Measurements from ENCODE around the gene LKAAEAR1. TPM values are rescaled to one million over a fixed set of nuclear protein-coding genes. Genes with fewer than 3 reads are reported as not detected.

LKAAEAR1 gene
- total and polyA plus RNA-seq, 2 of the 4 experiments (the other 2 are of a cell fraction), result 0.21 TPM; not detected in 1

- Histone ChIP-seq H4K20me1 (ENCODE audit: insufficient read depth, low read length) (no peaks in the 10 kb centered on the region), H3K4ac (ENCODE audit: low read depth, low read length) (no peak overlapping the region), H3K9me1 (ENCODE audit: insufficient read depth, low read length) (no peaks in the 10 kb centered on the region), H3K56ac (ENCODE audit: extremely low read depth, insufficient read depth, low read length) (no peak overlapping the region), H3K14ac (replicated peaks; ENCODE audit: low read depth, low read length) (no peak overlapping the region), H2AFZ (replicated peaks; ENCODE audit: low read length, poor library complexity) (no peak overlapping the region), H4K8ac (ENCODE audit: low read depth in 2 of 2, low read length in 2 of 2) (no peak overlapping the region), H2BK5ac (ENCODE audit: low read depth, low read length, poor library complexity, severe bottlenecking) (no peak overlapping the region), H4K91ac (ENCODE audit: insufficient read depth, low read depth, low read length) (no peak overlapping the region), H2BK120ac (ENCODE audit: low read depth, low read length) (no peak overlapping the region), H3K36me3 (ENCODE audit: control insufficient read depth, insufficient read depth, low read length) (no peaks in the 10 kb centered on the region), H3K23ac (ENCODE audit: low read depth, low read length) (no peak overlapping the region), H2BK15ac (ENCODE audit: low read depth, low read length) (no peak overlapping the region), H3K79me1 (ENCODE audit: low read depth in 1 of 2, low read length in 2 of 2) (no peaks in the 10 kb centered on the region), H3K27ac (ENCODE audit: insufficient read depth, low read length) (no peak overlapping the region), H3K4me3 (ENCODE audit: insufficient read depth, low read depth, low read length) (no peak overlapping the region), H4K5ac (ENCODE audit: low read depth, low read length) (no peak overlapping the region), H2BK20ac (ENCODE audit: low read depth, low read length) (no peak overlapping the region), H3K9ac (ENCODE audit: low read depth, low read length) (no peak overlapping the region), H2AK5ac (ENCODE audit: low read depth, low read length) (no peak overlapping the region), H3K27me3 (ENCODE audit: control insufficient read depth, insufficient read depth, low read length) (peaks cover 43% of the 10 kb centered on the region), H3K4me2 (ENCODE audit: low read depth, low read length) (no peak overlapping the region), H3K9me3 (ENCODE audit: control insufficient read depth, insufficient read depth, low read length) (no peaks in the 10 kb centered on the region), H3K4me1 (ENCODE audit: control insufficient read depth, insufficient read depth, low read length) (no peaks in the 10 kb centered on the region), H3K18ac (ENCODE audit: low read depth, low read length) (no peak overlapping the region), H2AK9ac (replicated peaks; ENCODE audit: low read depth, low read length, poor library complexity) (no peak overlapping the region)
- in situ Hi-C loops (cut with MboI; ENCODE audit: low sequenced_read_pairs) (no loop called here), intact Hi-C loops (cut with micrococcal nuclease) (no loop called here), dilution Hi-C loops (cut with HindIII; ENCODE audit: low sequenced_read_pairs, unreplicated experiment) (no loop called here)
- ATAC-seq (ENCODE audit: low read depth) (no peak), DNase-seq (no peak)
- no TSS peak for BruUV-seq (replicated peaks)
- 8% methylated on average over 3 of the region's 16 CpGs; no CpG with 5 or more reads in 1 of the 2 experiments for WGBS, 2 experiments (ENCODE audit: extremely low coverage in 2 of 2, insufficient read length in 1 of 2)
- TF ChIP-seq MAFK (IDR thresholded peaks at IDR 0.05; ENCODE audit: low read depth, low read length) (no peak), MAZ (IDR thresholded peaks at IDR 0.05; ENCODE audit: borderline replicate concordance, low read depth, low read length) (no peak), RCOR1 (IDR thresholded peaks at IDR 0.05; ENCODE audit: insufficient replicate concordance, low read length) (no peak), ELK1 (IDR thresholded peaks at IDR 0.05; ENCODE audit: borderline replicate concordance, low read depth, low read length) (no peak), BHLHE40 (IDR thresholded peaks at IDR 0.05; ENCODE audit: low read depth, low read length) (no peak), MXI1 (IDR thresholded peaks at IDR 0.05; ENCODE audit: borderline replicate concordance, low read depth, low read length) (no peak), NFE2L2 (IDR thresholded peaks at IDR 0.05; ENCODE audit: low read depth, low read length) (no peak), POLR2A (IDR thresholded peaks at IDR 0.05; ENCODE audit: low read depth, low read length) (no peak), CTCF (conservative IDR thresholded peaks at IDR 0.05; ENCODE audit: low read depth, low read length) (no peak), FOS (IDR thresholded peaks at IDR 0.05; ENCODE audit: low read depth, low read length) (no peak), CEBPB (IDR thresholded peaks at IDR 0.05; ENCODE audit: low read depth, low read length) (no peak), RFX5 (IDR thresholded peaks at IDR 0.05; ENCODE audit: low read depth, low read length) (no peak), CHD1 (IDR thresholded peaks at IDR 0.05; ENCODE audit: low read depth, low read length) (no peak), RAD21 (IDR thresholded peaks at IDR 0.05; ENCODE audit: low read length) (no peak), USF2 (IDR thresholded peaks at IDR 0.05; ENCODE audit: low read depth, low read length) (no peak), SMC3 (IDR thresholded peaks at IDR 0.05; ENCODE audit: low read depth, low read length) (no peak)
- ChIA-PET CTCF (interaction anchor here (1.2 kb wide), 1 partner anchor 26 kb away, joined by 3 read pairs; no protein-coding TSS in a partner anchor), POLR2A (ENCODE audit: unreplicated experiment) (no interaction called here)
Measured at GRCh38 chr20:64109831-64110391, 25.7 kb upstream of the LKAAEAR1 start.
